T follicular helper cell (primary cell): Measurements from ENCODE around the gene DNAJC15.
"Not testable (repeated sequence)": the region's sequence is repeated elsewhere in the genome, so short reads cannot be mapped to it uniquely, and the experiment has no call there.

Source experiments
- DNase-seq: peaks from one replicate; pipeline ENCODE4 v3.0.0-alpha.2; 2020; ENCODE audit warnings: low read depth

The DNAJC15 gene

DNA sequence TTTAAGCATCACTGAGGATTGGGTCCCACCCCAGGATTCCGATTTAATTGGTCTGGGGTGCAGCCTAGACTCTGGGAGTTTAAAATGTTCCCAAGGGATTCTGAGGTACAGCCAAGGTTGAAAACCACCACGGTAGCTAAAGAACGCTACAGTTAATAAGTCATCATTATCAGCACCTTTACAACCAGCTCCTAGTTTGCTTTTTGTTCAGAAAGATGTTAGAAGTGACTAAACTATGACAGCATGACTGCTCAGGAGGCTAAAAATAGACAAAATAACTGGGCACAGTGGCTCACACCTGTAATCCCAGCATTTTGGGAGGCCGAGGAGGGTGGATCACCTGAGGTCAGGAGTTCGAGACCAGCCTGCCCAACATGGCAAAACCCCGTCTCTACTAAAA lies 19.7 kb upstream of the DNAJC15 start:
- no peak for DNase-seq

DNA sequence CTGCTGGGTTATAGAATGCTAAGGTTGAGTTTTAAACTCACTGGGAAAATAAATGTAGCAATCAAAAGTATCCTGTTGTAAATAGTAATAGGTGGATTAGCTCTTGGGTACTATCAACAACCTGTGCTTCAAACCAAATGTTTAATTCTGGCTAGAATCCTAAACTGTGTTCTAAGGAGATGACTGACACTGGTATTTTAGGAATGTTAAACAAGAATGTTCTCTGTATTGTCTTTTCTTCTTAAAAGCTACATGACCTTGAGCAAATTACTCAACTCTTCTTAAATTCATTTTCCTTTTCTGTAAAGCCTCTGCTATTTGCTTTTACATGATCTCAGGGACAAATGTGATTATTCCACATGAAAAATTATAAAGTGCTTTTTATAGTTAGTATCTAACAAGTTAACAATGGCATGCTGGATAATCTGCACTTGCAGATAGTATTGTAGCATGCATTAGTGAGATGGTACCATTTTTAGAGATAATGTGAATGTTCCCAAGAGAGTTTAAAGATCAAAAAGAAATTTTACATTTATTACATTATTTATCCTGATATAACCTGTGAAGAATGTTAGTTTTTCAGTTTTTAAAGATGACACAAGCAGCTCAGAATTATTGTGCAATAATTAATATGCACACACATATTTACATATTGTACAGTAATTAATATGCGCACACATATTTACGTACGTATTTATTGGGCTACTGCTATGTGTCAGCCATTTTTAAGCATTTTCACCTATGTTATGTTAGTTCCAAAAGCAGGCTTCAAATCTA lies 17.7 kb upstream of the DNAJC15 start:
- no peak for DNase-seq

DNA sequence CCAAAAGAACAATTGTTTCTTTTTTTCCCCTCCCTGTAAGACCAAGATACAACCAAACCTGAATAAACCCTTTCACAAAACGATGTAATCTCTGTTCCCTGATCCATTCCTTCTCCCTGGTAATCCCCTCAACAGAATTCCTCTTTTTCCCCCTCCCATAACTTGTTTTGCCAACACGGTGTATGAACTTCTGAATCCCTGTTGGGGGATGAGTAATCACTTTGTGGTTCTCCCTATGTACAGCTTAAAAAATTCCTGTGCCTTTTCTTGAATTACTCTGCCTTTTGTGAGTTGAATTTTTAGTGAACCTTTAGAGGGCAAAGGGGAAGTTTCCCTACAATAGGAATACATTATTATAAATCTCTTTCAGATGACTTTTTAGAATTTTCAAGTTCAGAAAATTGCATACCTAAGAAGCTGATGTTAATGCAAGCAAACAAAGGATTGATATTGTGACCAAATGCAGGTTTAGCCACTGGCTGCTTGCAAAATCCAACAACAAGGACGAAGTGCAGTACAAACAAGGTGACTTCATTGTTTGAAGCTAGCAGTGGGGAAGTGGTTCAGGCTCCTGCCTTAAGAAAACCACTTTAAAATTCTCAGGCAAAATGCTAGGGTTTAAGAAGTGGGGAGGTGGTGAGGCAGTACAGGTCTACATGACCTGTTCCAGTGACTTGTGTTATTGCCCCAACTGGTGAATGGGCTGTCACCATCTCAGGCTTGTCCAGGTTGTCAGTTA lies 16.3 kb upstream of the DNAJC15 start:
- no peak for DNase-seq

DNA sequence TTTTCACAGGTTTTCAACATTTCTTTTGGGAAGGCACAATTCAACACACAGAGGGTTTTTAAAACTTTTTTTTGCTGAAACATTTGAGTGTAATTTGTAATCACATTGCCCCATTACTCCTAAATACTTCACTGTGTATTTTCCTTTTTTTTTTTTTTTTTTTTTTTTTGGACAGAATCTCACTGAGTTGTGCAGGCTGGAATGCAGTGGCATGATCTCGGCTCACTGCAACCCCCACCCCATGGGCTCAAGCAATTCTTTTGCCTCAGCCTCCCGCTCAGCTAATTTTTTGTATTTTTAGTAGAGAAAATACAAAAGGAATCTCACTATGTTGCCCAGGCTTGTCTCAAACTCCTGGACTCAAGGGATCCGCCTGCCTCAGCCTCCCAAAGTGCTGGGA lies 14.8 kb upstream of the DNAJC15 start:
- DNase-seq, result no peak

DNA sequence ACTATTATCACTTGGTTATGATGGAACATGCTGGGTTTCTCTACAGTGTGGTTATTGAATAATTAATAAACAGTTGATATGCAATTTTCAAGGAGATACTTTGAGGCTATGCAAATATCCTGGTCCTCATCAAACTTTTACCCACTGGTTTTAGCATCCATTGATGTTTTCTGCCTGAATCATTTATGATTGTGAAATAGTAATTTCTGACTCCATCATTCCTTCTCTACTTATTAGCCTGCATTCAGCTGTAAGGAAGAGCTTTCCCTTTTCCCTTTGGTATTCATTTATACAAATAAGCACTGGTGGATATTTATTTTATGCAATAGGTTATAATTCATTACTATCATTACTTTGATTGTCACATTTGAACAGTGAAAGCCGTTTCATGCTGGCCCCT lies 13.9 kb upstream of the DNAJC15 start:
- no peak for DNase-seq

DNA sequence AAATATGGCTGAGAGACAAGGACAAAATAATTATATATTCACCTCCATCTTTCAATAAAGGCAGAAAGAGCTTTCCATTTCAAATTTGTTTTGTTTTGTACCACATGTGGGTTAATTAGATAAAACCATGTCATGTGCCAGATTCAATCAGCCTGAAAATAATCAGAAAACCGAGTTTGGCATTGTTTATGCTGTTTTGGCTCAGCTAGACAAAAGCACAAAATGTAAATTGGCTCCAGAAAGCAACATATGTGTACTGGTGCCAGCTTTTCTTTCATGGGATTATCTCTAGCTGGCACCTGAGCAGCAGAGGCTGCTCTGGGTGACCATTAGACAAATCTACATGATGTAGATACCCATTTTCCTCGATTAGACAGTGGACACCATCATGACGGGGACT lies 9.2 kb upstream of the DNAJC15 start:
- no peak for DNase-seq

DNA sequence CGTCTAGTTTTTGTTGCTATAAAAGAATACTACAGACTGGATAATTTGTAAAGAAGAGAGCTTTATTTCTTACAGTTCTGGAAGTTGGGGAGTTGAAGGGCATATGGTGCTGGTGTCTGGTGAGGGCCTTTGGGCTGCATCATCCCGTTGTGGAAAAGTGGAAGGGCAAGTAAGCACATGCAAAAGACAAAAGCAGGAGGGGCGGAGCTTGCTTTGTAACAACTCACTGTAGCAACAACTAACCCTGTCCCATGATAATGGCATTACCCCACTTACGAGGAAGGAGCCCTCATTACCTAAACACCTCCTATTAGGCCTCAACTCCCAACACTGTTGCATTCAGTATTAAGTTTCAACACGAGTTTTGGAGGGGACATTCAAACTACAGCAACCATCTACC lies 7.2 kb upstream of the DNAJC15 start:
- DNase-seq, result no peak

DNA sequence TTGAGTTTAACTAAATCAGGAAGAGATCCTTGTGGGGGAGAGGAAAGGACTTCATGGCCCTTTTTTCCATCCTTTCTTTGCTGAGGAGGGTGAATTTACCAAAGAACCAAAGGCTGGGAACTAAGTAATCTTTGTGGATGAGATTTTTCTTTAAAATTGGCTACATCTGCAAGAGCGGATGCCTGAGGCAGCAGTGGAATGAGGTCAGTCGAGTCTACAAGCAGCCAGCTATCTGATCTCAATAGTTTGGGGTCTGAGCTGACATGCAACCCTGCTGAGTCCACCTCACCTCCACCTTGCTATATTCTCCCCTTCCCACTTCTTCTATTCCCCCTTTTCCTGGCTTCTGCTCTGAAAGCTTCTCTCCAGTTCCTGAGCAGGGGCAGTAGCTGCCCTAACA lies 3.6 kb upstream of the DNAJC15 start:
- DNase-seq, result no peak

DNA sequence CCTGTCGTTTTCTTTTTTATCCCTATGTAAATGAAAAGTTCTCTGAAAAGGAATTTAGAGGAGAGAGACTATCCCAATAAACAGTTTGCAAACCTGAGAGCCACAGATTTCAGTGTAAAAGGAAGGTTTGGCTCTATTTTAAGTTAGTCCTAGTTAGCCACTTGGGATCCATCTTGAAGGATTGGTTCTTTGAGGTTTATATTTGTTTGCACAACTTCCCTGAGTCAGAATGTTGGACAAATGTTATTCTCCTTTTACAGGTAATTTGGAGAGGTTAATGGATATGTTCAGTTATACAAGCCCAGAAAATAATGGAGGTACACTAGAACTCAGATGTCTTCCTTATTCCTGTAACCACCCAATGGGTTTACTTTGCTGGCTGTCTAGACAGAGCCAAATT lies 2.6 kb upstream of the DNAJC15 start:
- DNase-seq, result no peak

DNA sequence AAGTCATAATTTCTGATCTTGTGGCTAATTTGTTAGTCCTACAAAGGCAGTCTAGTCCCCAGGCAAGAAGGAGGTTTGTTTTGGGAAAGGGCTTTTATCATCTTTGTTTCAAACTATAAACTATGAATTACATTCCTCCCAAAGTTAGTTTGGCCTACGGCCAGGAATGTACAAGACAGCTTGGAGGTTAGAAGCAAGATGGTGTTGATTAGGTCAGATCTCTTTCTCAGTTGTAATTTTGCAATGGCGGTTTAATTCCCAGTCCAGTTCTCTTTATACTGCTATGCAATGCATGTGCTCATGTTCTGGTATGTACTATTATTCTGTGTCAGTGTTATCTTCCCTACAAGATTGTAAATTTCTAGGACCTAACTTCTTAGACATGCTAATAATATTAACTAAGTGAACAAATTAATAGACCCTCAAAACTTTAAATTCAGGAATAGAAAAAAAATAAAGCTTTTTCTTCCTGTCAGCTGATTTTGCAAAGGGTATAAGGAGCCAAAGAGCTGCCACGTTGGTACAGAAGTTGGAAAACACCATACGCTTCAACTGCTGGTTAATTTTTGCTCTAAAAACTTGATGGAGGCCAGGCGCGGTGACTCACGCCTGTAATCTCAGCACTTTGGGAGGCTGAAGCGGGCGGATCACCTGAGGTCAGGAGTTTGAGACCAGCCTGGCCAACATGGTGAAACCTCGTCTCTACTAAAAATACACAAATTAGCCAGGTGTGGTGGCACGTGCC lies 1.3 kb upstream of the DNAJC15 start:
- no peak for DNase-seq

DNA sequence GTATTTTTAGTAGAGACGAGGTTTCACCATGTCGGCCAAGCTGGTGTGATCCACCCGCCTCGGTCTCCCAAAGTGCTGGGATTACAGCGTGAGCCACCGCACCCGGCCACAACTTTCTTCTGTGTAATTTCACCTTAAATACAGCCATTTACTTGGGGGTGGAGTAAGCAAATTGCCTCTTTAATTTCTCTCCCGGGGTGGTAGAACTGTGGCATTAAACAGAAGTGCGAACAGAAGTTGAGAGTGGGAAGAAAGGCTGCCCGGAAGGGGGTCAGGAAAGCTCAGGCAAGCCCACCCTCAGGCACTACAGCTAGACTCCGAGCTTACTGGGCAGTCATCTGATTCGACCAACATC lies 475 bp upstream of the DNAJC15 start:
- DNase-seq, result no peak

DNA sequence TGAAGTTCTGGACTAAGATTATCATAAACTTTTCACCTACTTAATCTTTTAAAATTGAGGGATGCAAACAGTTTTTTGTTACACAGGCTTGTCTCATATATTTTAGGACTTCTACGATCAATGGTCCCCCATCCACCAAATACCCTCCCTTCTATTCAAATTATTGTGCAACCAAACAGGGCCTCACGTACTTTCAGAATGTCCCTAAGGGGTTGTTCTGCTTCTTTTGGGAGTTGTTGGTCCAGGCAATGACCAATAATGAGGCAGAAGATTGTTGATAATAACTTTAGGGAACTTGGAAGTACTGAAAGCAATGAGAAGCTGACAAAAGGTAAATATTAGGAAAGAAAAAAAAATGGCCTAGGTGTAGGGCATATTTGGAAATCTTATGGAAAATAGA lies 2.9 kb downstream of the DNAJC15 start:
- no peak for DNase-seq

DNA sequence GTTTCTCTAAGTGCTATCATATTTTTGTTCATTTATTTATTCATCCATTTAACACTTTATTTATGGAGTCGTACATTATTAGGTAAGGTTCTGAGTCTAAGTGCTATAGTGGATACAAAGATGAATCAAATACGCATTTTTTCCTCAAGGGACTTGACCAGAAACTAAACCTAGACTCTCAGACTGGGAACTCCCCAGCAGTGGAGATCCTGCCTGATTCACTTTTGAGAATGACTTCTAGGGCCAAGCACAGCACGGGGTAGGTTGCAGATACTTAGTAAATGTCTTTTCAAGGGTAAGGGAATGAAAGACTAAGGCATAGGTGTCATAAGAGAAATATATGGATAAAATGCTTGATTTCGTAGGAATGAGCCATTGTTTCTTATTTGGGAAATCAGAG lies 7.2 kb downstream of the DNAJC15 start:
- no peak for DNase-seq

DNA sequence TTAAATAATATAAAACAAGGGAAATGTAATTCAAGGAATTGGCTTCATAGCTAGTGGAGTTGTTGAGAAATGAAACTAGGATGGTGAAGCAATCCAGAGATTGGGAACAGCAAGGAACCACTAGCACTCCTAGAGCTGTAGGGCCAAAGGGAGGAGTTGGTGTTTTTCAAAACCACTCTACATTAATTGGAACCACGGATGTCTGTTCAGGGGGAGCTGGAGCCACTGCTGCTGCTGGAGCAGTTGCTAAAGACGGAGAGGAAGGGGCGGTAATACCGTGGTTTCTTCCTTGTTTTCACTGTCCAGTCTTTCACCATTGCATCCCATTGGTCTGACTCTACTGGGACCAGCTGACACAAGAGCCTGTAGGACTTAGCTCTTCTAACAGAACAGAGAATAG lies 8.5 kb downstream of the DNAJC15 start:
- no peak for DNase-seq

DNA sequence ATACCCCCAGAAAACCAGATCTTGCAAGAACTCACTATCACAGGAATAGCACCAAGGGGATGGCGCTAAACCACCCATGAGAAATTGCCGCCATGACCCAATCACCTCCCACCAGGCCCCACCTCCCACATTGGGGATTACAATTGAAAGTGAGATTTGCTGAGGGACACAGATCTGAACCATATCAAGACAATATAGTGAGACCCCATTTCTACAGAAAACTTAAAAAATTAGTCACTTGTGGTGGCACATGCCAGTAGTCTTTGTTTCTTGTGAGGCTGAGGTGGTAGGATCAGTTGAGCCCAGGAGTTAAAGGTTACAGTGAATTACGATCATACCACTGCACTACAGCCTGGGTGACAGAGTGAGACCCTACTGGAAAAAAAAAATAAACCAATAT lies 9.7 kb downstream of the DNAJC15 start:
- DNase-seq, result no peak

DNA sequence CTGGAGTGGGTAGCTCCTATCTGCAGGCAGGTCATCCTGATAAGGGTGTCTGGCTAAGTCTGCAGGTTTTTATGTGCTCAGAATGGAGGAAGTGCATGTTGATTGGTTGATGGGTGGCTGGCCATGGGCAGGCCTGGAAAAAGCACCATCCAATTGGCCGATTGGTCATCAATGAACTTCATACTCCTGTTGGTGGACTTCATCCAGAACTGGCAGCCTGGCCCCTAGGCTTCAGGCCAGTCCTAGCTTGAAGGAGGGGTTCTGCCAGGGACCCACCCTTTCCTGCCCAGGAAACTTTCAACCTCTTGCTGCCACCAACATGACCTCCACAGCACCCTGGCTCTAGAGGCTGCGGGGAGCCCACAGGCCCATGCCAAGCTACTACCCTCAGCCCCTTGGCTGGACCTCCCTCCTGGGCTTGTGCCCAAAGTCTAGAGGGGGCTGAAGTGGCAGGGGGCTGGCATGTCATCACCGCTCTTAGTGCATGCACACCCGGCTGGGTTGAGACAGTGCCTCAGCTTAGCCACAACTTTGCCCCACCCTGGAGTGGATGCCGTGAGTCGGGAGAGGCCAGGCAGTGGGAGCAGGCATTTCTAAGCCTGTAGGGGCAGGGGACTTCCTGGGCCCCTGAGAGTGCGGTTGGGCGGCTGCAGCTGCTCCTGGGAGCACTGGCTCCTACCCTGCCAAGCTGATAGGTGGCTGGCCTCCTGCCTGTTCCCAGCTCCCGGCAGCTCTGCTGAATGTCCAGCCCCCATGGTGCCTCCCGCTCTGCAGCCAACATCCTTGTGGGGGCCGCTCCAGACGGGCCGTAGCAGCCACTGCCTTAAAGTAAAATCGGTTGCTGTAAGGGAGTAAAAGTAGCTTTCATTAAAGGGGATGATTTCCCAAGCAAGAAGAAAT lies 13.2 kb downstream of the DNAJC15 start:
- DNase-seq, result no peak

DNA sequence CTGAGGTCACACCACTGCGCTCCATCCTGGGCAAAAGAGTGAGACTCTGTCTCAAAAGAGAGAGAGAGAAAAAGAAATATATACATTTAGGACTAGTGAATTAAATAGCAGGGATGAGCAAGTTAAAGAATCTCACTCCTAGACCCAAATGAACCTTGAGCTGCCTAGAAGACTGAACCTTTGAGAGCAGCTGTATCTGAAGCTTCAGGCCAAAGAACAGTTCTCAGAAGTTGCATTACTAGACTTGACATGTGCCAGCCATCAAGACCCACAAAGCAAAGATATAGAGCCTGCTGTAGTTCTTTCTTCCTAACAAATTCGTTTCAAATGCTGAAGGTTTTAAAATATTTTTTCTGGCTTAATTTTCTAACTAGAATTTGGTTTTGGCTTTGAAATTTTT lies 16.6 kb downstream of the DNAJC15 start:
- DNase-seq, result no peak

DNA sequence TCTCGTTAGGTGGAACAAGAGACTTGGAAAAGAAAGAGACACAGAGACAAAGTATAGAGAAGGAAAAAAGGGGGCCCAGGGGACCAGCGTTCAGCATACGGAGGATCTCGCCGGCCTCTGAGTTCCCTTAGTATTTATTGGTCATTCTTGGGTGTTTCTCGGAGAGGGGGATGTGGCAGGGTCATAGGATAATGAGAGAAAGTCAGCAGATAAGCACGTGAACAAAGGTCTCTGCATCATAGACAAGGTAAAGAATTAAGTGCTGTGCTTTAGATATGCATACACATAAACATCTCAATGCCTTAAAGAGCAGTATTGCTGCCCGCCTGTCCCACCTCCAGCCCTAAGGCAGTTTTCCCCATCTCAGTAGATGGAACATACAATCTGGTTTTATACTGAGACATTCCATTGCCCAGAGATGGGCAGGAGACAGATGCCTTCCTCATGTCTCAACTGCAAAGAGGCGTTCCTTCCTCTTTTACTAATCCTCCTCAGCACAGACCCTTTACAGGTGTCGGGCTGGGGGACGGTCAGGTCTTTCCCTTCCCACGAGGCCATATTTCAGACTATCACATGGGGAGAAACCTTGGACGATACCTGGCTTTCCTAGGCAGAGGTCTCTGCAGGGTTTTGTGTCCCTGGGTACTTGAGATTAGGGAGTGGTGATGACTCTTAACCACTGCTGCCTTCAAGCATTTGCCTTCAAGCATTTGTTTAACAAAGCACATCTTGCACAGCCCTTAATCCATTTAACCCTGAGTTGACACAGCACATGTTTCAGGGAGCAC lies 17.4 kb downstream of the DNAJC15 start:
- not testable (repeated sequence) for DNase-seq

DNA sequence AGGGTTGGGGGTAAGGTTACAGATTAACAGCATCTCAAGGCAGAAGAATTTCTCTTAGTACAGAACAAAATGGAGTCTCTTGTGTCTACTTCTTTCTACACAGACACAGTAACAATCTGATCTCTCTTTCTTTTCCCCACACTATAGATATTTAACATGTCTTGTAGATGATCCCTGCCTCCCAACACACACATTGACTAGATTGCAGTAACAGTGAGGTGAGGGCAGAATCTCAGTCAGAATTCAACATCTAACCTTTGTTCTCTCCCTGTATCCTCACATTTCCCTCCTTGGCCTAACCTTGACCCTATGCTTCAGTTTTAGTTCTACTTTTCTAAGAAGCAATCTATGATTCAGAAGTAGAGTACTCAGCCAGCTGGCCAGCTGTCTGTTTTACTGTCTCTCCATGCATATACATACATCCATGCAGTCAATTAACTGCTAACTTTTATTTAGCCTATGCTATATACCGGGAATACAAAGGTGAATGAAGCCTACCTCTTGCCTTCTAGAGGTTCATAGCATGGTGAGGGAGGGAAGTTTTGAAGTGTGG lies 18.1 kb downstream of the DNAJC15 start:
- DNase-seq, result no peak

DNA sequence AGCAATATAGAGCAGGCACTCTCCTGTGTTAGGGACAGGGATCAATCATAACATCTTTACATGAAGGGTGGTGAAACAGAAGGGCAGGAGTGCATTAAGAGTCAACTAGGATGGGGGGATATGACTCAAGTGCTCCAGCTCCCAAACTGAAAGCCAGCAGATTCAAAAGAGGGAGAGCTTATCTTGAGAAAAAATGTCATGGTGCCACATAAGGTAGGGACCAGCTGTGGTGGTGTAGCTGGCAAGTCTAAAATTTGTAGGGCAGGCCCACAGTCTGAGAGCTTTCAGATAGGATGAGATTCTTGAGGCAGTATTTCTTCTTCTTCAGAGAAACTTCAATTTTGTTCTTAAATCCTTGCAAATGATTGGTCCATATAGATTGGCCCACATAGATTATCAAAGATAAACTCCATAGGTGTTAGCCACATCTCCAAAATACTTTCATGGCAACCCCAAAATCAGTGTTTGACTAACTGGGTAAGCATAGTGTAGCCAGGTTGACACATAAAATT lies 19.1 kb downstream of the DNAJC15 start:
- no peak for DNase-seq
